Naive thymus-derived CD4-positive, alpha-beta T cell (primary cell): Measurements from ENCODE around the gene DUSP28. TPM values are rescaled to one million over a fixed set of nuclear protein-coding genes. Genes with fewer than 3 reads are reported as not detected.

Source experiments
- ATAC-seq: fragments of 150-1000 bp; cut with Tn5 transposase; 2 replicates; pipeline ENCODE4 v1.10.0; 2021; ENCODE audit warnings: mild to moderate bottlenecking, moderate library complexity
- CTCF ChIA-PET: fragments of 350-600 bp; sonication (Branson Sonifier 250); formaldehyde crosslinking; loops from one replicate; lab custom pipeline; 2021; ENCODE audit warnings: antibody characterized with exemption; lab: Charles Lee
- POLR2A ChIA-PET: fragments of 350-600 bp; sonication (Branson Sonifier 250); formaldehyde crosslinking; loops from one replicate; lab custom pipeline; 2021; ENCODE audit warnings: antibody characterized with exemption, inconsistent platforms; lab: Charles Lee
- DNase-seq, 9 donors: peaks; one replicate each; pipeline versions ENCODE4 v3.0.0 to v3.0.0-alpha.2; 2020 to 2022; ENCODE audit warnings: mixed read lengths in 1 of 9
- H3K27ac ChIP-seq: one replicate; pipeline ENCODE4 v1.7.0; 2013; ENCODE audit warnings: mild to moderate bottlenecking, low read depth, low read length, moderate library complexity
- H3K27me3 ChIP-seq, 2 donors: one replicate each; pipeline ENCODE4 v1.7.0; 2013; ENCODE audit warnings: low read length in 2 of 2, mild to moderate bottlenecking in 2 of 2, moderate library complexity in 2 of 2; ENCODE audit not compliant: control insufficient read depth in 2 of 2, insufficient read depth in 2 of 2
- H3K36me3 ChIP-seq, 3 experiments: 1 replicate in 2 of 3; 2 replicates in 1 of 3; pipeline ENCODE4 v1.7.0; 2013; ENCODE audit warnings: low read length in 3 of 3, mild to moderate bottlenecking in 3 of 3, moderate library complexity in 1 of 3; ENCODE audit not compliant: insufficient read depth in 3 of 3, control insufficient read depth in 2 of 3
- H3K4me1 ChIP-seq, 2 donors: one replicate each; pipeline ENCODE4 v1.7.0; 2013; ENCODE audit warnings: low read length in 2 of 2, mild to moderate bottlenecking in 2 of 2, moderate library complexity in 1 of 2; ENCODE audit not compliant: control insufficient read depth in 2 of 2, insufficient read depth in 2 of 2
- H3K4me3 ChIP-seq: 2 replicates; pipeline ENCODE4 v1.7.0; 2013; ENCODE audit warnings: mild to moderate bottlenecking, low read length
- H3K9me3 ChIP-seq, 3 experiments: 1 replicate in 2 of 3; 2 replicates in 1 of 3; pipeline ENCODE4 v1.7.0; 2013; ENCODE audit warnings: low read length in 3 of 3; ENCODE audit not compliant: control insufficient read depth in 2 of 3
- H3K27ac Mint-ChIP-seq, 9 donors: one replicate each; pipeline ENCODE4 v1.8.0; 2020 to 2022; ENCODE audit warnings: mixed read lengths in 9 of 9, mild to moderate bottlenecking in 8 of 9, moderate library complexity in 5 of 9, inconsistent platforms in 2 of 9
- H3K27me3 Mint-ChIP-seq, 5 donors: one replicate each; pipeline ENCODE4 v1.8.0; 2021 to 2022; ENCODE audit warnings: mixed read lengths in 5 of 5, mild to moderate bottlenecking in 1 of 5
- H3K36me3 Mint-ChIP-seq, 5 donors: one replicate each; pipeline ENCODE4 v1.8.0; 2020 to 2022; ENCODE audit warnings: mixed read lengths in 5 of 5, mild to moderate bottlenecking in 3 of 5, inconsistent platforms in 1 of 5
- H3K4me1 Mint-ChIP-seq, 7 donors: one replicate each; pipeline ENCODE4 v1.8.0; 2020 to 2022; ENCODE audit warnings: mixed read lengths in 7 of 7, mild to moderate bottlenecking in 3 of 7, inconsistent platforms in 1 of 7
- H3K4me3 Mint-ChIP-seq, 10 donors: one replicate each; pipeline ENCODE4 v1.8.0; 2020 to 2022; ENCODE audit warnings: mild to moderate bottlenecking in 10 of 10, mixed read lengths in 10 of 10, moderate library complexity in 6 of 10, inconsistent platforms in 2 of 10
- H3K9me3 Mint-ChIP-seq, 11 donors: one replicate each; pipeline ENCODE4 v1.8.0; 2020 to 2022; ENCODE audit warnings: mixed read lengths in 11 of 11, mild to moderate bottlenecking in 4 of 11, inconsistent platforms in 1 of 11, moderate library complexity in 1 of 11
- intact Hi-C, 2 donors: fragments of 100-400 bp; cut with micrococcal nuclease; formaldehyde crosslinking; loops; one replicate each; pipeline ENCODE4 v1.15.1; 2023
- polyA plus RNA-seq, 2 donors: library from polyadenylated mRNA; unstranded; fragments of 300-500 nt; fragmentation: Illumina TruSeq; gene quantifications; one replicate each; pipeline ENCODE4 v1.2.3, GENCODE V29; 2021
- total RNA-seq, 6 experiments: library from RNA in 5 of 6; stranded (reverse) in 5 of 6; gene quantifications; 1 replicate in 5 of 6; 2 replicates in 1 of 6; pipeline ENCODE4 v1.2.3 and lab custom pipeline; 2021 to 2026

Gene DUSP28
- total and polyA plus RNA-seq, 7 experiments from 2014 or later = 11.1 to 30.1 (median 17.8) TPM

GRCh38 chr2:240584486-240585031, 24.4 kb downstream of the DUSP28 start:
- Mint-ChIP-seq H3K36me3 (peaks cover 0 to 21% (median 16%) of the 10 kb centered on the region in 5 donors), H3K27ac (peak overlapping the region in 4 of 9 donors; percentile 61 to 76 (median 64))

GRCh38 chr2:240585101-240585500, 24.9 kb downstream of the DUSP28 start:
- peaks cover 32 to 33% of the 10 kb centered on the region in 2 donors for H3K4me1 ChIP-seq
- DNase-seq = no peak
- ChIA-PET CTCF (interaction anchor here (1.3 to 7.8 kb wide), 3 partner anchors 13 to 71 kb away, joined by 3 to 61 read pairs (median 6); no protein-coding TSS in a partner anchor), POLR2A (interaction anchor here (1.3 to 11.2 kb wide), 5 partner anchors 9 to 565 kb away, joined by 4 to 264 read pairs (median 27); partner anchors contain the start of genes ANKMY1, DUSP28, PASK and PPP1R7)
- Mint-ChIP-seq H3K4me3 (peak overlapping the region; percentile 64 to 96 (median 84)), H3K27ac (peak overlapping the region in 5 of 9 donors; percentile 61 to 97 (median 63)), H3K36me3 (peaks cover 0 to 23% (median 15%) of the 10 kb centered on the region in 5 donors), H3K27me3 (no peaks in the 10 kb centered on the region), H3K9me3 (peaks cover 0 to 7% (median 0%) of the 10 kb centered on the region in 11 donors), H3K4me1 (peaks cover 39 to 79% (median 65%) of the 10 kb centered on the region in 7 donors)
- H3K36me3 ChIP-seq = peaks cover 0 to 12% (median 0%) of the 10 kb centered on the region in 3 experiments
- H3K4me3 ChIP-seq = peak overlapping the region; percentile 89
- ATAC-seq = no peak
- no peaks in the 10 kb centered on the region for H3K9me3 ChIP-seq
- no peaks in the 10 kb centered on the region for H3K27me3 ChIP-seq
- intact Hi-C loops = loop anchor here in 1 of 2 donors (5.0 kb wide), 1 partner anchor 1052 kb away; the partner anchor contains the start of genes ATG4B and THAP4
- peak overlapping the region; percentile 94 for H3K27ac ChIP-seq

More at GRCh38 chr2:240584486-240585031, 24.4 kb downstream of the DUSP28 start:
- no peak for DNase-seq
- Histone ChIP-seq H3K9me3 (no peaks in the 10 kb centered on the region), H3K36me3 (peaks cover 0 to 6% (median 0%) of the 10 kb centered on the region in 3 experiments), H3K4me3 (no peak overlapping the region), H3K27ac (peak overlapping the region; percentile 24), H3K4me1 (peaks cover 37 to 39% of the 10 kb centered on the region in 2 donors), H3K27me3 (no peaks in the 10 kb centered on the region)
- peak overlapping the region; percentile 62 to 96 (median 81) for H3K4me3 Mint-ChIP-seq
- H3K9me3 Mint-ChIP-seq = peaks cover 0 to 7% (median 0%) of the 10 kb centered on the region in 11 donors
- H3K27me3 Mint-ChIP-seq = no peaks in the 10 kb centered on the region
- peaks cover 44 to 83% (median 71%) of the 10 kb centered on the region in 7 donors for H3K4me1 Mint-ChIP-seq
- CTCF ChIA-PET = interaction anchor here (7.8 kb wide), 1 partner anchor 20 kb away, joined by 61 read pairs; no protein-coding TSS in a partner anchor
- POLR2A ChIA-PET = interaction anchor here (3.4 to 11.2 kb wide), 2 partner anchors 15 to 22 kb away, joined by 51 to 264 read pairs; partner anchors contain the start of genes ANKMY1, DUSP28 and RNPEPL1
- intact Hi-C loops = loop anchor here in 1 of 2 donors (5.0 kb wide), 1 partner anchor 1053 kb away; the partner anchor contains the start of genes ATG4B and THAP4
- ATAC-seq = no peak

GRCh38 chr2:240585681-240586197, 25.6 kb downstream of the DUSP28 start:
- peak overlapping the region; percentile 89 for H3K4me3 ChIP-seq
- CTCF ChIA-PET = interaction anchor here (0.9 to 7.8 kb wide), 8 partner anchors 8 to 329 kb away, joined by 3 to 61 read pairs (median 5); partner anchors contain the start of gene ANKMY1
- intact Hi-C loops = loop anchor here (1.0 to 5.0 kb wide), 10 partner anchors 19 to 1101 kb away; partner anchors contain the start of genes DTYMK (in 2 of the 2), ATG4B (in 1 of the 2), HDLBP (in 1 of the 2) and SEPTIN2 (in 1 of the 2)
- no peaks in the 10 kb centered on the region for H3K27me3 Mint-ChIP-seq
- peaks cover 0 to 20% (median 11%) of the 10 kb centered on the region in 5 donors for H3K36me3 Mint-ChIP-seq
- ATAC-seq = no peak
- POLR2A ChIA-PET = interaction anchor here (1.1 to 11.2 kb wide), 9 partner anchors 9 to 1052 kb away, joined by 3 to 264 read pairs (median 6); partner anchors contain the start of genes ANKMY1, DUSP28, NDUFA10 and PASK
- peak overlapping the region; percentile 82 to 97 (median 94) for H3K4me3 Mint-ChIP-seq
- H3K4me1 Mint-ChIP-seq = peaks cover 32 to 73% (median 59%) of the 10 kb centered on the region in 7 donors
- H3K9me3 ChIP-seq = no peaks in the 10 kb centered on the region
- DNase-seq = no peak
- no peaks in the 10 kb centered on the region for H3K27me3 ChIP-seq
- H3K27ac ChIP-seq = peak overlapping the region; percentile 94
- H3K27ac Mint-ChIP-seq = peak overlapping the region; percentile 90 to 97 (median 92)
- peaks cover 0 to 18% (median 0%) of the 10 kb centered on the region in 3 experiments for H3K36me3 ChIP-seq
- peaks cover 30 to 33% of the 10 kb centered on the region in 2 donors for H3K4me1 ChIP-seq
- peaks cover 0 to 7% (median 0%) of the 10 kb centered on the region in 11 donors for H3K9me3 Mint-ChIP-seq

- Histone ChIP-seq H3K4me1 (peaks cover 30 to 33% of the 10 kb centered on the region in 2 donors), H3K36me3 (peaks cover 0 to 24% (median 0%) of the 10 kb centered on the region in 3 experiments), H3K27me3 (no peaks in the 10 kb centered on the region), H3K9me3 (no peaks in the 10 kb centered on the region), H3K27ac (peak within 1 kb of the TSS; percentile 94), H3K4me3 (peak within 1 kb of the TSS; percentile 89)
- intact Hi-C loops = loop anchor here (1.0 to 5.0 kb wide), 10 partner anchors 20 to 1100 kb away; partner anchors contain the start of genes DTYMK (in 2 of the 2), ATG4B (in 1 of the 2), HDLBP (in 1 of the 2) and SEPTIN2 (in 1 of the 2)
- Mint-ChIP-seq H3K36me3 (peaks cover 0 to 16% (median 7%) of the 10 kb centered on the region in 5 donors), H3K4me3 (peak within 1 kb of the TSS; percentile 82 to 97 (median 94)), H3K9me3 (peaks cover 0 to 3% (median 0%) of the 10 kb centered on the region in 11 donors), H3K4me1 (peaks cover 31 to 69% (median 56%) of the 10 kb centered on the region in 7 donors), H3K27ac (peak within 1 kb of the TSS; percentile 90 to 97 (median 92)), H3K27me3 (no peaks in the 10 kb centered on the region)
- ATAC-seq = peak; percentile 92
- ChIA-PET CTCF (interaction anchor here (0.6 to 7.8 kb wide), 10 partner anchors 9 to 328 kb away, joined by 3 to 61 read pairs (median 4); partner anchors contain the start of gene ANKMY1), POLR2A (interaction anchor here (0.8 to 11.2 kb wide), 13 partner anchors 10 to 1052 kb away, joined by 3 to 264 read pairs (median 5); partner anchors contain the start of genes ANKMY1, DUSP28, NDUFA10 and PASK)
- peak; percentile 93 to 98 (median 97) for DNase-seq
These were observed 26.2 kb downstream of the DUSP28 start, which contains the start of gene CAPN10 for GRCh38 chr2:240586198-240586918. Gene CAPN10 (plus strand): TSS chr2:240586734. CDS start chr2:240586912, 178 bp downstream.

GRCh38 chr2:240586919-240587800, 27.0 kb downstream of the DUSP28 start:
- H3K27me3 ChIP-seq = no peaks in the 10 kb centered on the region
- H3K27ac ChIP-seq = peak overlapping the region; percentile 94
- peak overlapping the region; percentile 82 to 97 (median 94) for H3K4me3 Mint-ChIP-seq
- ChIA-PET POLR2A (interaction anchor here (0.8 to 11.2 kb wide), 11 partner anchors 11 to 1051 kb away, joined by 3 to 264 read pairs (median 5); partner anchors contain the start of genes ANKMY1, DUSP28, GPR35 and NDUFA10), CTCF (interaction anchor here (0.6 to 7.8 kb wide), 8 partner anchors 9 to 73 kb away, joined by 3 to 61 read pairs (median 4); partner anchors contain the start of gene ANKMY1)
- H3K4me1 ChIP-seq = peaks cover 30 to 33% of the 10 kb centered on the region in 2 donors
- peaks cover 31 to 62% (median 51%) of the 10 kb centered on the region in 7 donors for H3K4me1 Mint-ChIP-seq
- H3K27ac Mint-ChIP-seq = peak overlapping the region; percentile 57 to 92 (median 86)
- intact Hi-C loops = loop anchor here (1.0 to 5.0 kb wide), 11 partner anchors 21 to 1100 kb away; partner anchors contain the start of genes DTYMK (in 2 of the 2), ATG4B (in 1 of the 2), HDLBP (in 1 of the 2) and SEPTIN2 (in 1 of the 2)
- H3K4me3 ChIP-seq = peak overlapping the region; percentile 89
- H3K27me3 Mint-ChIP-seq = no peaks in the 10 kb centered on the region
- peaks cover 0 to 2% (median 0%) of the 10 kb centered on the region in 11 donors for H3K9me3 Mint-ChIP-seq
- ATAC-seq = peak; percentile 30
- peaks cover 0 to 32% (median 0%) of the 10 kb centered on the region in 3 experiments for H3K36me3 ChIP-seq
- peaks cover 0 to 12% (median 4%) of the 10 kb centered on the region in 5 donors for H3K36me3 Mint-ChIP-seq
- DNase-seq = peak in 8 of 9 donors; percentile 21 to 67 (median 48)
- no peaks in the 10 kb centered on the region for H3K9me3 ChIP-seq
